Measurements from ENCODE around the gene FFAR1.

- TF ChIP-seq CTCF (optimal IDR thresholded peaks at IDR 0.05 in 1 of 3, IDR thresholded peaks at IDR 0.05 in 1 of 3, conservative IDR thresholded peaks at IDR 0.05 in 1 of 3; ENCODE audit: extremely low read depth in 1 of 3, insufficient read depth in 2 of 3, low read length in 3 of 3) = no peak
- TF ChIP-seq EZH2 (IDR thresholded peaks at IDR 0.05; ENCODE audit: low read length) = no peak
These were observed 212 bp downstream of the FFAR1 start for GRCh38 chr19:35347930-35348298.

All from keratinocyte (primary cell).